A673 (cell line): ENCODE results near the gene CLTA. TPM values are rescaled to one million over a fixed set of nuclear protein-coding genes. Genes with fewer than 3 reads are reported as not detected.

Experiments used
- BruUV-seq: library from RNA; stranded (reverse); fragments of 400-500 nt; replicated peaks from 2 replicates; lab custom pipeline; 2021; lab: Mats Ljungman, UMichigan
- CTCF ChIA-PET: fragments of 300-600 bp; sonication (Branson Sonifier 250); formaldehyde crosslinking; loops from one replicate; lab custom pipeline; 2022; ENCODE audit warnings: antibody characterized with exemption; lab: Charles Lee
- POLR2A ChIA-PET: fragments of 300-600 bp; sonication (Branson Sonifier 250); formaldehyde crosslinking; loops from one replicate; lab custom pipeline; 2022; ENCODE audit warnings: antibody characterized with exemption; ENCODE audit not compliant: low non-redundant PET; lab: Charles Lee
- DNase-seq: peaks from one replicate; pipeline ENCODE4 v3.0.0-alpha.2; 2015; ENCODE audit warnings: low spot score
- H3K27ac ChIP-seq: fragments of 200-600 bp; sonication (generic); 2 replicates; pipeline ENCODE4 v1.5.1; 2016; ENCODE audit warnings: mixed run types, low read depth, mild to moderate bottlenecking, mixed read lengths, antibody characterized with exemption, low read length; ENCODE audit not compliant: poor library complexity, severe bottlenecking
- H3K27me3 ChIP-seq: fragments of 200-600 bp; sonication (generic); replicated peaks from 2 replicates; pipeline ENCODE4 v1.6.1; 2017; ENCODE audit warnings: mixed run types, low read depth, mild to moderate bottlenecking, mixed read lengths, antibody characterized with exemption, low read length; ENCODE audit not compliant: insufficient read depth, poor library complexity
- H3K36me3 ChIP-seq: fragments of 200-600 bp; sonication (generic); 2 replicates; pipeline ENCODE4 v1.6.1; 2016; ENCODE audit warnings: mixed run types, mild to moderate bottlenecking, mixed read lengths, antibody characterized with exemption, low read length; ENCODE audit not compliant: insufficient read depth, poor library complexity, severe bottlenecking
- H3K4me1 ChIP-seq: fragments of 200-600 bp; sonication (generic); 2 replicates; pipeline ENCODE4 v1.6.1; 2017; ENCODE audit warnings: mixed run types, mild to moderate bottlenecking, mixed read lengths, antibody characterized with exemption, low read length; ENCODE audit not compliant: insufficient read depth, poor library complexity, severe bottlenecking
- H3K4me3 ChIP-seq: fragments of 200-600 bp; sonication (generic); 2 replicates; pipeline ENCODE4 v1.5.1; 2016; ENCODE audit warnings: low read depth, mixed run types, mild to moderate bottlenecking, mixed read lengths, low read length; ENCODE audit not compliant: poor library complexity, severe bottlenecking
- H3K9me3 ChIP-seq: fragments of 200-600 bp; sonication (generic); 2 replicates; pipeline ENCODE4 v1.6.1; 2016; ENCODE audit warnings: mixed run types, low read depth, mild to moderate bottlenecking, mixed read lengths, antibody characterized with exemption, low read length; ENCODE audit not compliant: poor library complexity, severe bottlenecking
- CTCF ChIP-seq: fragments of 300-800, 200-600 bp; sonication (generic); conservative IDR thresholded peaks from 2 replicates; pipeline ENCODE4 v1.5.1; 2017; ENCODE audit warnings: low read depth, mild to moderate bottlenecking, antibody characterized with exemption, low read length, moderate library complexity, mixed read lengths
- EZH2 ChIP-seq: fragments of 200-600 bp; sonication (generic); IDR thresholded peaks from 2 replicates; pipeline ENCODE4 v1.6.1; 2017; ENCODE audit warnings: borderline replicate concordance, low read depth, mild to moderate bottlenecking, mixed read lengths, antibody characterized with exemption, low read length; ENCODE audit not compliant: poor library complexity, severe bottlenecking
- intact Hi-C: fragments of 100-400 bp; cut with micrococcal nuclease; formaldehyde crosslinking; loops from one replicate; pipeline ENCODE4 v1.10.0; 2022; ENCODE audit not compliant: unreplicated experiment
- total RNA-seq: library from RNA; stranded (reverse); gene quantifications from 2 replicates; pipeline ENCODE4 v1.2.3, GENCODE V29; 2021

CLTA gene
- total RNA-seq, 1 experiment from 2014 or later: 226 TPM

DNA sequence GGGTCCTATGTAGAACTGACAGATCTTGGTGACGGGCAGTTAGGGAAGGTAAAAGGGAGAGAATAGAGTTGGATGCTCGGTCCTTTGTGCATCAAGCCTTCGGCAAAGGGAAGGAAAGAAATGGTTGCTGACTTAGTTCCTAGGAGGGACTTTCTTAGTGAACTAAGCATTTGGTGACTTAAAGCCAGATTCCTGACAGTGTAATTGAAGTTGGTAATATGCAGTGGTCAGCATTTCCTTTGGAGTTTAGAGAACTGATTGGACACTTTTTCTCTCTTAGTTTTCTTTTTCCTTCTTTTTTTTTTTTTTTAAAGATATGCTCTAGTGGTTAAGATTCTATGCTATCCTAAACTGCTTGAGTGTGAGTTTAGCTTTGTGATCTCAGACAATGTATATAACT, 2.3 kb downstream of the CLTA start:
- ChIA-PET POLR2A (no interaction called here), CTCF (interaction anchor here (0.6 kb wide), 1 partner anchor 260 kb away, joined by 8 read pairs; no protein-coding TSS in a partner anchor)
- Histone ChIP-seq H3K36me3 (peaks cover 8% of the 10 kb centered on the region), H3K27me3 (no peaks in the 10 kb centered on the region), H3K9me3 (no peaks in the 10 kb centered on the region), H3K4me3 (peak overlapping the region; percentile 7), H3K27ac (no peak overlapping the region), H3K4me1 (peaks cover 21% of the 10 kb centered on the region)
- TF ChIP-seq CTCF (no peak), EZH2 (no peak)
- intact Hi-C loops: no loop called here
- no peak for DNase-seq
- BruUV-seq: no TSS peak

DNA sequence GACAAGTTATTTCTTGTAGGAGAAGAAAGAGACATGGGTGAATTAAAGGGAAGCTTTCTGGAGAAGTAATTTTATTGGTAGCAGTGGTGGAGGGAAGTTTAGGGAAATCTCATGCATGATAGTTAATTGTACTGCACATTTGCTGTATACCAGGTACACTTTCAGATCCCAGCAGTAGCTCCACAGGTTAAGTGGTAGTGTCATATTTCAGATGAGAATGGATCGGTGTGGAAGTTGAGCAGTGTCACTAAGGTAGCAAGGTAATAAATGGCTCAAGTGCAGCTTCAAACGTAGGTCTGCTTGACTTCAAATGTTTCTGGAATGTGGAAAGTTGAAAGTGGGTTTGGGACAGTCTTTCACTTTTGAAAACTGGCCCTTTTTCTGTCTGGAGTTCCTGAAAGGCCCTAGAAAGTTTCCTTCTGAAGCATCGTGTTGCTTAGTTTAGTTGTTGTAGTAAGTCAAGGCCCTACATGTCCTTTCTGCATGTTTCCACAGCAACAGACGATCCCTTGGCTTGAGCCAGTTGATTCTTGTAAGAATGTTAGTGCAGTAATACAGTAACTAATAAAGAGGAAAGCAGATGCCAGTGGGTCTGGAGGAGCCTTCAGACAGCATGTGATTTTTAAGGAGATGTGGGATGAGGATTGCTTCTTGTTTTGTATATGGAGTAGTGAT, 3.7 kb downstream of the CLTA start:
- POLR2A ChIA-PET: no interaction called here
- no peak overlapping the region for H3K4me3 ChIP-seq
- no peak overlapping the region for H3K27ac ChIP-seq

GRCh38 chr9:36204906-36205547, 14.3 kb downstream of the CLTA start:
- POLR2A ChIA-PET: no interaction called here
- CTCF ChIA-PET: no interaction called here
- Histone ChIP-seq H3K4me1 (peaks cover 14% of the 10 kb centered on the region), H3K27me3 (no peaks in the 10 kb centered on the region), H3K36me3 (peaks cover 87% of the 10 kb centered on the region), H3K27ac (no peak overlapping the region), H3K9me3 (no peaks in the 10 kb centered on the region), H3K4me3 (no peak overlapping the region)
- no peak for DNase-seq
- TF ChIP-seq EZH2 (no peak), CTCF (no peak)
- intact Hi-C loops: no loop called here
- no TSS peak for BruUV-seq

More for the DNA sequence above, 3.7 kb downstream of the CLTA start:
- DNase-seq: no peak
- TF ChIP-seq CTCF (no peak), EZH2 (no peak)
- no TSS peak for BruUV-seq
- no peaks in the 10 kb centered on the region for H3K9me3 ChIP-seq
- CTCF ChIA-PET: no interaction called here
- peaks cover 17% of the 10 kb centered on the region for H3K36me3 ChIP-seq
- no peaks in the 10 kb centered on the region for H3K27me3 ChIP-seq
- intact Hi-C loops: no loop called here
- peaks cover 21% of the 10 kb centered on the region for H3K4me1 ChIP-seq
